ENCODE data around the gene GOLT1A. TPM values are rescaled to one million over a fixed set of nuclear protein-coding genes. Genes with fewer than 3 reads are reported as not detected.

GOLT1A gene
- total and polyA plus RNA-seq, 4 donors, result 14.1 to 103 (median 52.7) TPM

GRCh38 chr1:204222006-204222763 lies 8.4 kb upstream of the GOLT1A start:
- Histone ChIP-seq H3K4me1 (ENCODE audit: control insufficient read depth in 4 of 4, insufficient read depth in 4 of 4, low read length in 3 of 4) (peaks cover 4 to 23% (median 16%) of the 10 kb centered on the region in 4 donors), H3K36me3 (ENCODE audit: control insufficient read depth in 4 of 4, insufficient read depth in 3 of 4, low read depth in 1 of 4, low read length in 3 of 4) (peaks cover 0 to 19% (median 9%) of the 10 kb centered on the region in 4 donors), H3K4me3 (ENCODE audit: low read depth in 1 of 3, low read length in 3 of 3) (no peak overlapping the region), H3K9me3 (ENCODE audit: control insufficient read depth in 4 of 4, low read length in 3 of 4) (no peaks in the 10 kb centered on the region), H3K9ac (ENCODE audit: low read depth in 1 of 2, low read length in 2 of 2) (no peak overlapping the region), H3K27ac (ENCODE audit: low read depth in 1 of 2, low read length in 2 of 2) (peak overlapping the region in 1 of 2 donors; percentile 18), H3K27me3 (ENCODE audit: control insufficient read depth in 4 of 4, insufficient read depth in 4 of 4, low read length in 3 of 4) (no peaks in the 10 kb centered on the region)
- WGBS, result 90% methylated on average over 8 of the region's 8 CpGs
- TF ChIP-seq SP1 (IDR thresholded peaks at IDR 0.05) (no peak), MAX (IDR thresholded peaks at IDR 0.05) (no peak), RXRA (IDR thresholded peaks at IDR 0.05) (no peak), FOXA1 (IDR thresholded peaks at IDR 0.05) (no peak), GABPA (IDR thresholded peaks at IDR 0.05 in 1 of 2, conservative IDR thresholded peaks at IDR 0.05 in 1 of 2) (no peak), RAD21 (IDR thresholded peaks at IDR 0.05) (no peak), FOXA2 (IDR thresholded peaks at IDR 0.05) (no peak)
- TF ChIP-seq, protein P1, sequence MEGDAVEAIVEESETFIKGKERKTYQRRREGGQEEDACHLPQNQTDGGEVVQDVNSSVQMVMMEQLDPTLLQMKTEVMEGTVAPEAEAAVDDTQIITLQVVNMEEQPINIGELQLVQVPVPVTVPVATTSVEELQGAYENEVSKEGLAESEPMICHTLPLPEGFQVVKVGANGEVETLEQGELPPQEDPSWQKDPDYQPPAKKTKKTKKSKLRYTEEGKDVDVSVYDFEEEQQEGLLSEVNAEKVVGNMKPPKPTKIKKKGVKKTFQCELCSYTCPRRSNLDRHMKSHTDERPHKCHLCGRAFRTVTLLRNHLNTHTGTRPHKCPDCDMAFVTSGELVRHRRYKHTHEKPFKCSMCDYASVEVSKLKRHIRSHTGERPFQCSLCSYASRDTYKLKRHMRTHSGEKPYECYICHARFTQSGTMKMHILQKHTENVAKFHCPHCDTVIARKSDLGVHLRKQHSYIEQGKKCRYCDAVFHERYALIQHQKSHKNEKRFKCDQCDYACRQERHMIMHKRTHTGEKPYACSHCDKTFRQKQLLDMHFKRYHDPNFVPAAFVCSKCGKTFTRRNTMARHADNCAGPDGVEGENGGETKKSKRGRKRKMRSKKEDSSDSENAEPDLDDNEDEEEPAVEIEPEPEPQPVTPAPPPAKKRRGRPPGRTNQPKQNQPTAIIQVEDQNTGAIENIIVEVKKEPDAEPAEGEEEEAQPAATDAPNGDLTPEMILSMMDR (IDR thresholded peaks at IDR 0.05; ENCODE audit: low read depth, low read length, missing input control), result no peak
- TF ChIP-seq, protein P2, sequence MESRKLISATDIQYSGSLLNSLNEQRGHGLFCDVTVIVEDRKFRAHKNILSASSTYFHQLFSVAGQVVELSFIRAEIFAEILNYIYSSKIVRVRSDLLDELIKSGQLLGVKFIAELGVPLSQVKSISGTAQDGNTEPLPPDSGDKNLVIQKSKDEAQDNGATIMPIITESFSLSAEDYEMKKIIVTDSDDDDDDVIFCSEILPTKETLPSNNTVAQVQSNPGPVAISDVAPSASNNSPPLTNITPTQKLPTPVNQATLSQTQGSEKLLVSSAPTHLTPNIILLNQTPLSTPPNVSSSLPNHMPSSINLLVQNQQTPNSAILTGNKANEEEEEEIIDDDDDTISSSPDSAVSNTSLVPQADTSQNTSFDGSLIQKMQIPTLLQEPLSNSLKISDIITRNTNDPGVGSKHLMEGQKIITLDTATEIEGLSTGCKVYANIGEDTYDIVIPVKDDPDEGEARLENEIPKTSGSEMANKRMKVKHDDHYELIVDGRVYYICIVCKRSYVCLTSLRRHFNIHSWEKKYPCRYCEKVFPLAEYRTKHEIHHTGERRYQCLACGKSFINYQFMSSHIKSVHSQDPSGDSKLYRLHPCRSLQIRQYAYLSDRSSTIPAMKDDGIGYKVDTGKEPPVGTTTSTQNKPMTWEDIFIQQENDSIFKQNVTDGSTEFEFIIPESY (IDR thresholded peaks at IDR 0.05), result no peak
- DNase-seq (ENCODE audit: low spot score), result no peak

DNA sequence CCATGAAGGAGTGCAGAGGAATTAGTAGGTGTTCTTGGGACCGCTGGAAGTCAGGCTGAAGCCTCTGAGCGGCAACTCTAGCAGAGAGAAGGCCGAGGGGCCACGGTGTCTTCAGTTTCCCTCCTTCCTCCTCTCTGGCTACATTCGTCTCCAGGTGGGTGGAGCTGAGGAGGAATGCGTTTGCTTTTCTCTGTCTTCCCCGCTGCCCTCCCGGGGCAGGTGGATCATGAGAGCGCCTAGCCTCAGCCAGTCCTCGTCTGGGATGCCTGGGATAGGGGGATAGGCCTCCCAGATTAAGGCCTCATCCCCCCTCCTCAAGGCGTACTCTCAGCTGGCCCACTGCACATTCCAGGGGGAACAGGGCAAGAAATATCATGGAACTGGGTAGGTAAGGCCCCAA lies 7.5 kb upstream of the GOLT1A start:
- Histone ChIP-seq H3K27ac (ENCODE audit: low read depth in 1 of 2, low read length in 2 of 2) (peak overlapping the region; percentile 9 to 18), H3K4me3 (ENCODE audit: low read depth in 1 of 3, low read length in 3 of 3) (no peak overlapping the region), H3K4me1 (ENCODE audit: control insufficient read depth in 4 of 4, insufficient read depth in 4 of 4, low read length in 3 of 4) (peaks cover 2 to 14% (median 8%) of the 10 kb centered on the region in 4 donors), H3K9ac (ENCODE audit: low read depth in 1 of 2, low read length in 2 of 2) (no peak overlapping the region), H3K36me3 (ENCODE audit: control insufficient read depth in 4 of 4, insufficient read depth in 3 of 4, low read depth in 1 of 4, low read length in 3 of 4) (peaks cover 0 to 19% (median 9%) of the 10 kb centered on the region in 4 donors), H3K27me3 (ENCODE audit: control insufficient read depth in 4 of 4, insufficient read depth in 4 of 4, low read length in 3 of 4) (no peaks in the 10 kb centered on the region), H3K9me3 (ENCODE audit: control insufficient read depth in 4 of 4, low read length in 3 of 4) (no peaks in the 10 kb centered on the region)
- no peak for DNase-seq (ENCODE audit: low spot score)
- 82% methylated on average over 11 of the region's 11 CpGs for WGBS
- TF ChIP-seq, protein P3, sequence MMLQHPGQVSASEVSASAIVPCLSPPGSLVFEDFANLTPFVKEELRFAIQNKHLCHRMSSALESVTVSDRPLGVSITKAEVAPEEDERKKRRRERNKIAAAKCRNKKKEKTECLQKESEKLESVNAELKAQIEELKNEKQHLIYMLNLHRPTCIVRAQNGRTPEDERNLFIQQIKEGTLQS (IDR thresholded peaks at IDR 0.05), result no peak
- TF ChIP-seq RAD21 (IDR thresholded peaks at IDR 0.05), result no peak
- TF ChIP-seq NR2F2 (IDR thresholded peaks at IDR 0.05), result no peak
- TF ChIP-seq SP1 (IDR thresholded peaks at IDR 0.05), result no peak
- no peak for TF ChIP-seq YY1 (IDR thresholded peaks at IDR 0.05)
- no peak for TF ChIP-seq EGR1 (IDR thresholded peaks at IDR 0.05; ENCODE audit: low read depth in 2 of 2)
- TF ChIP-seq HNF4A (conservative IDR thresholded peaks at IDR 0.05), result no peak
- TF ChIP-seq MAX (IDR thresholded peaks at IDR 0.05), result no peak
- TF ChIP-seq, protein P1 (IDR thresholded peaks at IDR 0.05; ENCODE audit: low read depth, low read length, missing input control), result no peak
- TF ChIP-seq, protein P2 (IDR thresholded peaks at IDR 0.05), result no peak
- no peak for TF ChIP-seq JUND (IDR thresholded peaks at IDR 0.05)
- TF ChIP-seq RXRA (IDR thresholded peaks at IDR 0.05), result no peak
- TF ChIP-seq HNF4G (IDR thresholded peaks at IDR 0.05), result no peak
